ENCODE results near the gene TMF1.

TMF1 gene

GRCh38 chr3:69079269-69080159, 27.4 kb upstream of the TMF1 start:
- DNase-seq: no peak

- DNase-seq: no peak
These were observed 20.8 kb upstream of the TMF1 start for GRCh38 chr3:69072928-69073327.

- DNase-seq: no peak
These were observed 14.0 kb upstream of the TMF1 start for GRCh38 chr3:69066121-69066520.

DNA sequence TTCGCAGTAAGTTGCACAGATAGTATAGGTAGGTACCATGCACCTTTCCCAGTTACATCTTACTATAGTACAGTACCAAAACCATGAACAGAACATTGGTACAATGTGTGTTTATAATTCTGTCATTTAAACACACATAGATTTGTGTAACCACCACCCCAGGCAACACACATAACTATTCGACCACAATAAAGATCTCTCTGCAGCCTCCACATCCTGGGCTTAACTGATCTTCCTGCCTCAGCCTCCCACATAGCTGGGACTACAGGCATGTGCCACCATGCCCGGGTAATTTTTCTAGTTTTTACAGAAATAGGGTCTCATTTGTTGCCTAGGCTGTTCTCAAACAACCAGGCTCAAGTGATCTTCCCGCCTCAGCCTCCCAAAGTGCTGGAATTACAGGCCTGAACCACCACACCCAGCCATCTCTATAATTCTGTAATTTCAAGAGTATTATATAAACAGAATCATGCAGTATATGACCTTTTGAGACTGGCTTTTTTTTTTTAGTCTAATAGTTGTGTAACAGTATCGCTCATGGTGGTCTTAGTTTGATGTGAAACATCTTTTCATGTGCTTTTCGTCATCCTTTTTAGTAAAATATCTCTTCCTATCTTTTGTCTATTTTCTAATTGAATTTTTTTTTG, 13.3 kb upstream of the TMF1 start:
- DNase-seq: no peak

DNA sequence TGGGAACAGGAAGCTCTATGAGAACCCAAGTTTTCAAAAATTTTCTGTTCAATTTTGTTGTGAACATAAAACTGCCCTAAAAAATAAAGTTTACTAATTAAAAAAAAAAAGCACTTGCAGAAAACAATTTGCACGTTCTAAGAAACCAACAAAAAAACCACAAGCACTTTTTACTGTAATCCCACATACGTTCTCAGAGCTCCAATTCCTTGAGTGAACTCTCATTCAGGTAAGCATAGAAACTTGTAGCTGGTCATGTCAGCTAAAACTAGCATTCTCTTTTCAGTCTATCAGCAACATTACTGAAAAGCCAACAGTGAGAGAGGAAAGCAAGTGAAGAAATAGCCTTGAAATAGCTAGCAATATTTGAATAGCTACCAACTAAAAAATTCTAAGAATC, 11.5 kb upstream of the TMF1 start:
- no peak for DNase-seq

DNA sequence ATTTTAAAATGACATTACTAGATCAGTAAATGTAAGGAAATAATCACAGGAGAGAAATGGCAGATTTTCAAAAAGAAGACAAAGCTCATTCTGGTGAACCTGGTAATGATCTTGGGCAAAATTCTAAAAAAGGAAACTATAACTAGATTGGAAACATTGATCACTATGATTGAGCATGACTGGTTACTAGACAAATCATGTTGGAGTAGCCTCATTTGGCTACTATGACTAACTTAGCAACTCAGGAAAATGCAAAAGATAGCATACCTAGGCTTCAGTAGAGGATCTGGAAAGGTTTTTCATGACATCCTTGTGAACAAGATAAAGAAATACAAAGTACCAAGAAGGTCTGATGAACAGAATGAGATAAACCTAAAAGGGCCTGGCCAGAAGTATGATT, 7.6 kb upstream of the TMF1 start:
- no peak for DNase-seq

DNA sequence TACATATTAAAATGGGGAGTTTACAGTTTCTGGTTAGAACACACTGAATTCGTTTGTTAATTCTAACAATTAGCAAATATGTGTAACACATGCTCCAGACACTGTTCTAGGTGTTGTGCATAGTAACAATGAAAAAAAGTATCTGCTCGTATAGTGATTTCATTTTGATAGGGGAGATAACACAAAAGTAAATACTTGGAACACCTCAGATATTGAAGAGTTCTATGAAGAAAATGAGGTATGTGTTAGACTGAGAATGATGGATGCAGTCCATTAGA, 6.8 kb upstream of the TMF1 start:
- DNase-seq: no peak

GRCh38 chr3:69058180-69058946, 6.2 kb upstream of the TMF1 start:
- no peak for DNase-seq

GRCh38 chr3:69052472-69052898, 352 bp upstream of the TMF1 start:
- no peak for DNase-seq

GRCh38 chr3:69048990-69049389, 3.1 kb downstream of the TMF1 start:
- no peak for DNase-seq

DNA sequence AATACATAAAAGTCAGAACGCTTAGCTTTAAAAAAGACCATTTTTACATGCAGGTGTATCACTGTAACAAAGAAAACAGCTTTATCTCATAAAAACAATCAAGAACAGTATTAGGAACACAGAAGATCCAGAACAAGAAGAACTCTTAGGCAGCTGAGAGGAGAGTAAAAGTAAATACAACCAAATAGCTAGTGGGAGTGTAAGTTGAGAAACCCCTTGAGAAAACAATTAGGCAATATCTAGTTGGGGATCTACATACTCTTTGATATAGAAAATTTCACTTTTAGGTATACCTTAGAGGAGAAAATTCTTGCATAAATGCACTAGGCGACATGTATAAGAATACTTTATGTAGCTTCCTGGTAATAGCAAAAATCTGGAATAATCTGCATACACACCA, 7.5 kb downstream of the TMF1 start:
- no peak for DNase-seq

- no peak for DNase-seq
These were observed 18.7 kb downstream of the TMF1 start for GRCh38 chr3:69033470-69033869.

- DNase-seq: no peak
These were observed 19.4 kb downstream of the TMF1 start for GRCh38 chr3:69032737-69033136.

- DNase-seq: no peak
These were observed 20.0 kb downstream of the TMF1 start for GRCh38 chr3:69032142-69032541.

- no peak for DNase-seq
These were observed 20.5 kb downstream of the TMF1 start for GRCh38 chr3:69031635-69032034.

DNA sequence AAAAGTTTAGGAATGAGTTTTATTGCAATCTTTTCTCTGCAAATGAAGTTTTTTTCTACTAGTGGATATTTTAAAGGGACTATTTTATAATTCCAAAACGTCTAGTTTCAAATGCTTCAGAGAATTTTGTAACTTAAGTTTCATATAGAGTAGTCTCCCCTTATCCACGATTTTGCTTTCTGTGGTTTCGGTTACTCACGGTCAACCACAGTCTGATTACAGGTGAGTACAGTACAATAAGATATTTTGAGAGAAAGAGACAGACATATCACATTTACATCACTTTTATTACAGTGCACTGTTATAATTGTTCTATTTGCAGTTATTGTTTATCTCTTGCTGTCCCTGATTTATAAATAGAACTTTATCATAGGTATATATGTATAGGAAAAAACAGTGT, 31.3 kb downstream of the TMF1 start:
- DNase-seq: no peak

DNA sequence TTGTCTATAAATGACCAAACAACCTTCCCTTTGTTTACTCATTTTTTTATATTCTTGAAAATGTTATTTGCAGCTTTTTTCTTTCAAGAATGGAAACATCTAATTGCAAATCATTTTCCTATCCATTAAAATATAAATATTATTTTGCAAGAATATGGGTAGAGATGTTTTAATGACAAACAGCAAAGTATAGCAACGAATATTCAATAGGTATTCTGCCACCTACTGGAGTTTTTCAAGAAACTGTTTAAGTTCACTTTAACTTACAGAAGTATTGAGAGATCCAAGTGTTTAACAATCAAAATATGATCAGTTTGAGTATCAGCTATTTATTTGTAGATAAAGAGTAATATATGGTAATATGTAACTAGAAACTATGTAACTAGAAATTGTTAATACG, 31.7 kb downstream of the TMF1 start:
- DNase-seq: no peak

- DNase-seq: no peak
These were observed 35.2 kb downstream of the TMF1 start for GRCh38 chr3:69016901-69017300.

- DNase-seq: no peak
These were observed 36.0 kb downstream of the TMF1 start for GRCh38 chr3:69016102-69016501.

- no peak for DNase-seq
These were observed 38.0 kb downstream of the TMF1 start for GRCh38 chr3:69014022-69014580.

DNA sequence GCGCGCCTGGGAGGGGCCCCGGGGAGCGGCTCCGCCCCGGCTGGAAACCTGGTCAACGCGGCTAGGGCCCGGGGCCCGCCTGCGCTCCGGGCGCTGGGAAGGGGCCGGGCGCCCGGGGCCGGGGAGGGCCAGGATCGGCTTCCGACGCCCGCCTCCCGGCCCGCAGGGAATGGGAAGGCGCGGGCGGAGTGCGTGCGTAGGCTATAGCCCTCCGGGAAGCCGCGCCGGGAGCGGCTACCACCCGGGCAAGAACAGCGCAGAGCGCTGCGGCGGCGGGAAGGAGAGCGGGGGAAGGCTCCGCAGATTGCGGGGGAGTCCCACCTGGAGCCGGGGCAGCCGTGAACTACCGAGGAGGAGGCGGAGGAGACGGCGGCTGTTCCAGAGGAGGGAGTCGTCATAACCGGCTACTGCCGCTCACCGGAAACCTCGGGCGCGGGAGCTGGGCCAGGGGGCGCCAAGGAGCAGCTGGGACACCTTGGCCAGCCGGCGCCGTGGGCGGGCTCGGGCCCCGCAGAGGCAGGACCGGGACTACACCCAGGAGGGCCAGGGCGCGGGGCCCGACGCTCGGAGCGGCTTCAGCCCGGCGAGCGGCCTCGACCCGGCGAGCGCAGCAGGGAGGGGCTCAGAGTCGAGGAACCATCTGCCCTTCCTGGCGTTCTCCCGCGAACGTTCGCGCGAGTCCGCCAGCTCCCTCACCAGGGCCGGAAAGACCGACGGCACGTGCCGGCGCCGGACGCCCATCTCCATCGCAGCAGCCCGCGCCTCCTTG, 38.7 kb downstream of the TMF1 start, which contains the start of gene EOGT:
EOGT (minus strand) TSS at position 432 of the 769 bp plus-strand sequence. CDS start 3,838 bp downstream, outside the sequence.
- peak; percentile 89 for DNase-seq

GRCh38 chr3:69012800-69013252, 39.3 kb downstream of the TMF1 start:
- DNase-seq: peak; percentile 62
